NCI-H226 (cell line): Measurements from ENCODE around the gene TMEM106C.
A peak's percentile ranks its signal among the peaks of the same experiment; 100 is the strongest.

Experiments
- DNase-seq: peaks from one replicate; pipeline ENCODE4 v3.0.0-alpha.2; 2015

Gene TMEM106C

GRCh38 chr12:47963340-47964040 lies at the start of gene TMEM106C:
Gene TMEM106C (plus strand): TSS chr12:47963596. CDS start chr12:47964237, 641 bp downstream.
- peak; percentile 88 for DNase-seq

GRCh38 chr12:47920913-47921312 lies 42.5 kb upstream of the TMEM106C start:
- no peak for DNase-seq

- no peak for DNase-seq
Measured at GRCh38 chr12:47921907-47922306, 41.5 kb upstream of the TMEM106C start.

- DNase-seq, result no peak
Measured at GRCh38 chr12:47927346-47927745, 36.0 kb upstream of the TMEM106C start.

GRCh38 chr12:47930634-47931033 lies 32.8 kb upstream of the TMEM106C start:
- DNase-seq, result no peak

- DNase-seq, result no peak
Measured at GRCh38 chr12:47931187-47931586, 32.2 kb upstream of the TMEM106C start.

- DNase-seq, result no peak
Measured at GRCh38 chr12:47935184-47935583, 28.2 kb upstream of the TMEM106C start.

- no peak for DNase-seq
Measured at GRCh38 chr12:47938093-47938492, 25.3 kb upstream of the TMEM106C start.

GRCh38 chr12:47938594-47938993 lies 24.8 kb upstream of the TMEM106C start:
- no peak for DNase-seq

GRCh38 chr12:47939009-47939601 lies 24.3 kb upstream of the TMEM106C start:
- DNase-seq, result no peak

- no peak for DNase-seq
Measured at GRCh38 chr12:47940773-47941474, 22.5 kb upstream of the TMEM106C start.

GRCh38 chr12:47941475-47941780 lies 22.0 kb upstream of the TMEM106C start:
- no peak for DNase-seq

- no peak for DNase-seq
Measured at GRCh38 chr12:47941871-47942613, 21.4 kb upstream of the TMEM106C start.

- DNase-seq, result no peak
Measured at GRCh38 chr12:47942614-47943225, 20.7 kb upstream of the TMEM106C start.

GRCh38 chr12:47943623-47944340 lies 19.6 kb upstream of the TMEM106C start:
- DNase-seq, result no peak

- DNase-seq, result peak; percentile 49
Measured at GRCh38 chr12:47944685-47945340, 18.6 kb upstream of the TMEM106C start.

GRCh38 chr12:47945341-47945728 lies 18.1 kb upstream of the TMEM106C start:
- no peak for DNase-seq

GRCh38 chr12:47946413-47947323 lies 16.7 kb upstream of the TMEM106C start:
- peak; percentile 49 for DNase-seq

- no peak for DNase-seq
Measured at GRCh38 chr12:47947341-47947740, 16.1 kb upstream of the TMEM106C start.

GRCh38 chr12:47949441-47950341 lies 13.7 kb upstream of the TMEM106C start:
- DNase-seq, result peak; percentile 84
